ENCODE results near the gene LIMS2.

GRCh38 chr2:127719301-127720218, 44.2 kb upstream of the LIMS2 start:
- TF ChIP-seq CTCF (IDR thresholded peaks at IDR 0.05) = no peak
- TF ChIP-seq EP300 (IDR thresholded peaks at IDR 0.05) = no peak
- TF ChIP-seq POLR2A (IDR thresholded peaks at IDR 0.05) = no peak

Measured in tibial nerve (tissue), 4 donors.